ENCODE measurements around the gene ZBTB22. TPM values are rescaled to one million over a fixed set of nuclear protein-coding genes. Genes with fewer than 3 reads are reported as not detected.

Gene ZBTB22
- total RNA-seq, 1 donor from 2014 or later, result 15.0 TPM

- no peak for DNase-seq
Observed at GRCh38 chr6:33330736-33331135, 13.2 kb upstream of the ZBTB22 start.

GRCh38 chr6:33329058-33329457, 11.5 kb upstream of the ZBTB22 start:
- DNase-seq, result no peak

DNA sequence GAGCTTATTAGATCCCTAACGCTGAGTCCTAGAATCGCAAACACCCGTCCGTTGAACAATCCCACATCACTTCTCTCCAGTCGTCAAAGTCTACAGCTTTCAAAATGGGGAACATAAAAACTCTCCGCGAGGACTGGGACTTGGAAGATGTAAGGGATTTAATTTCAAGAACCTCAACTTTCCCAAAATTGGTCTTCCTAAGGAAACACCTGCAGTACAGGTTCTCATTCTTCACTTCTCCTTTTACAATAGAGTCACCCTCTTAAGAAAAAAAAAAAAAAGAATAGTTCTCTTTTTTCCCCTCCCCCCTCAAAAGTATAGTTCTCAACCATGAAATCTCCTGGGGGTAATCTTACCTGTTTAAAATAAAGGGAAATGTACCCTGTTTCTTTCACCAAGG, 6.6 kb upstream of the ZBTB22 start:
- no peak for DNase-seq

GRCh38 chr6:33323623-33323948, 6.0 kb upstream of the ZBTB22 start:
- no peak for DNase-seq

DNA sequence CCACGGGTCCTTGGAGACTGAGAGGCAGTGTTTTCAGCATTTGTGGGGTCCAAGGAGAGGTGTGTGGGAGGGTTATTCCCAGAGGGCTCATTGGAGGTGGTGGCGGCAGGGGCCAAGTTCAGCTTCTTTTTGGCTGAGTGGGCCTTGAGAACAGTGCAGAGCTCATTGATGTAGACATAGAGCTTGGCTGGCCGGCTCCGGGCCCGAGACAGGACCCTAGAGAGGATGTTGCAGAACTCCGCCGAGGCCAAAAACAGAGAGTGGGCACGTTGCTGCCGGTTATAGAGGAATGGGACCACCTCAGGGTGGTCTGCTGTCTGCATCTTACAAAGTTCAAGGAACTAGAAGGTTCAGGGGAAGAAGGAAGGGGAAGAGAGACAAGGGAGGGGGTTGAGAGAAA, 3.7 kb upstream of the ZBTB22 start:
- DNase-seq, result no peak

DNA sequence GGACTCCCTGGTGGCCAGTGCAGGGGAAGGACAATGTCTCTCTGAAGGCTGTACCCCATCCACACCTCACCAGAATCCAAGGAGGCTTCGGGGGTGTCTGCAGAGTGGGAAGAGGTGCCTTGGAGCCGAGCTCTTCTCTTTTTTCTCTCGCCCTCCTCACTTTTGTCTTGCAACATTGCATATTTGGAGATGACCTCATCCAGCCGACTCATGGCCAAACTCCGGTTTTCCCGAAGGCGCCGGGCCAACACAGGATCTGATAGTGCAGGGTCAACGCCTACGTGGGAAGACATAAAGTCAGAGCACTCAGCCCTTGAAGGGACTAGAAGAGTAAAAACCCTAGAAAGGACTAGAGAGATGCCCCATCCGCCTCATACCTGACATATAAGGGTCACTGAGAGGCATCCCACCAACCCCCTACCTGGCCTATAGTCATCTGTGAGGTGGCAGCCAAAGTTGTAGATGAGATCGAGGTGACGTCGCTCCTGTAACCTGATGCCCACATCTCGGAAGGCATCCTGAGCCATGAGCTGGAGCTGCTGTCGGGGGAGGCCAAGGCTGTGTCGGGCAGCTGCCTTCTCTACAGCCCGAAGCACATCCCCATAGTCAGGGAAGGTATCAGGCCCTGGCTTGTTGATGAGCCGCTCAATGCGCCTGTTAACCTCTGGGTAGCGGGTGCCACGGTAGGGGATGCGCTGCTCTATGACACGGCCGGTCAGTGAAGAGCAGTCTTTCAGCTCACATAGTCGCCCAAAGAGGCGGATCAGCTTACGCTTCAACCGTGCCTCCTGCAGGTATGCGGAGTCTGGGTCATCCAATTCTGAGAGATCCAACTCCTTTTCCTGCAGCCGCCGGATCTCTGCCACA, 3.0 kb upstream of the ZBTB22 start:
- no peak for DNase-seq

- DNase-seq, result no peak
Observed at GRCh38 chr6:33319939-33320314, 2.4 kb upstream of the ZBTB22 start.

GRCh38 chr6:33318426-33319073, 1.0 kb upstream of the ZBTB22 start:
- no peak for DNase-seq

GRCh38 chr6:33317419-33317668, 200 bp downstream of the ZBTB22 start:
- no peak for DNase-seq

DNA sequence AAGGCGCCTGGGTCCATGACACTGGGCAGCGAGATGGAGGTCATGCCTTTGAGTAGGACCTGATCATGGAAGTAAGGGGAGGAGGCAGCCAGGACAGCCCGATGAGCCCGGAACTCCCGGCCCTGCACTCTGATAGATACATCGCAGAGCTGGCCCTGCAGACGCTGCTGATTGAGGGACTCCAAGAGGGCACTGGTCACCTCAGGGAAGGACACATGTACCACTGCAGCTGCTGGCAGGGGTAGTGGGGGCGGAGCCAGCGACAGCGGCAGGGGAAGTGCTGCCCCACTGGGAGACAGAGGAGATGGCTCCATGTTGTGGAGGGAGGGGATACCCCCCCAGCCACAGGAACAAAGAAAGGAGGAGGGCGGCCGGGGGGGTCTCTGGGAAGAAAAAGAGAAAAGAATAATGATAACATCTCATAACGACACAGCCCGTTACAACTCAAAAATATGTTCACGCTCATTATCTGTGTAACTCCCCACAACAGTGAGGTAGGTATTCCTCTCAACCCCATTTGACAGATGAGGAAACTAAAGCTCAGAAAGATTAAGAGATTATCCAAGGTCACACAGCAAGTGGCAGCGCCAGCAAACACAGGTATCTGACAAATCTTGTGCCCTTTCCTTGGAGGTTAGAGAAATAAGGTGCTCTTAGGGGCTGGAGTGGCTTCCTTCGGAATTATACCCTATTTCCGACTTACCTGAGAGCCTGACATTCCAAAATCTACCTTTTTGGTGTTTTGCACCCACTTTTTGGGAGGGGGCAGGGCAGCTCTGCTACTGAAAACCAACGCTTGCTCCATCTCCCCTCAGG, 733 bp downstream of the ZBTB22 start:
- DNase-seq, result no peak

GRCh38 chr6:33315793-33316602, 1.5 kb downstream of the ZBTB22 start:
- no peak for DNase-seq

DNA sequence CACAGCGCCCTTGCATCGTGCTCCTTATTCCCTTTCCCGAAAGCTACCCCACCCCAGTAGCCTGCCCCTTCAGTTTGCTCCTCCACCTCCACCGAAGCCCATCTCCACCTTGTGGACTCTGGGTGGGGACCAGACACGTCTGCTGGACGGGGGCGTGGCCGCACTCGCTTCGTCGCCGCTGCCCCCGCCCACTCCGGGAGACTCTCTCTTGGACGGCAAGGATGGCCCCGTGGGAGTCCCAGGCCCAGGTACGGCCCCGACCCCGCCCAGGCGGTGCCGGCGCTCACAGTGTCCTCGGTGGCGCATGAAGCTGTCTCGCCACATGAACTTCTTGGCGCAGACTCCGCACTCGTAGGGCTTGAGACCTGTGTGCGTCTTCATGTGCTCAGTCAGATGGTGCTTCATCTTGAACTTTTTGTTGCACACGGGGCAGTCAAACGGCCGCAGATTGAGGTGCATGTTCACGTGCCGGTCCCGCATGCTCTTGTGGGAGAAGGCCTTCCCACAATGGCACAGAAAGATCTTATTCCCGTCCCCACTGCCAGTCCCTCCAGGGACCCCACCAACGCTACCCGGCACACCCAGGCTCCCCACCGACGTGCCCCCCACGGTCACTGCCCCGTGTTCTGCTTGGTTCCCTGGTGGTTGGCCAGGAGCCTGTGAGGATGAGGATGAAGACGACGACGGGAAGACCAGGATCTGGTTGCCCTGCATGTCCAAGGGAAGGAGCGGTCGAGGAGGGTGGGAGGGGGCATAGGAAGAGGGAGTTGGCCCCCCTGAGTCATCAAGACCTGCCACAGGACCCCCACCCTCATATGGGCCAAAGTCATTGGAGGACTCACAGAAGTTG, 2.4 kb downstream of the ZBTB22 start:
- peak; percentile 22 for DNase-seq

DNA sequence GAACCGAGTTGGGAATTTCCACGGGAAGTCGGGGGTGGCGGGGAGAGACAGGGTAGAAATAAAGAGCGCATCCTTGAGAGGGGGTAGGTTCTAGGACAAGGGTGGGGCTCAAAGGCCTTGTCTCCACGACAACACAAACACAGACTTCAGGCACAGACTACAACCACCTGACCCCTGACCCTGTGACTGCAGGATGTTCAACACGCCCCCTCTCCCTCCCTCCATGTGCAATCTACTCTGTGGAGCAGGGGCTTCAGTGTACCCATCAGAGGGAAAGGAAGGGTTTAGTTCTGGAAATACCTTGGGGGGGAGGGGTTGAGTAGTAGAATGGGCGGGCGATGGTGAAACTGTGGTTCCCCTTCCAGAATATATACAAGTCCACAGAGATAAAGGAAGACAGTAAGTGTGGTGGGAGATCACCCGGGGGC, 3.0 kb downstream of the ZBTB22 start:
- DNase-seq, result peak; percentile 74

GRCh38 chr6:33313709-33314514, 3.6 kb downstream of the ZBTB22 start, which contains the start of gene TAPBP:
Gene TAPBP, minus strand, starts transcription at chr6:33314078. Its CDS starts 37 bp downstream, at chr6:33314041.
- DNase-seq, result peak; percentile 78

GRCh38 chr6:33313105-33313708, 4.3 kb downstream of the ZBTB22 start:
- DNase-seq, result peak; percentile 56

- peak; percentile 75 for DNase-seq
Observed at GRCh38 chr6:33312361-33313104, 5.0 kb downstream of the ZBTB22 start.

- no peak for DNase-seq
Observed at GRCh38 chr6:33306356-33306755, 11.2 kb downstream of the ZBTB22 start.

GRCh38 chr6:33305052-33305451, 12.5 kb downstream of the ZBTB22 start:
- DNase-seq, result no peak

GRCh38 chr6:33304216-33304615, 13.3 kb downstream of the ZBTB22 start:
- no peak for DNase-seq

All from tongue (tissue), 2 donors.